ENCODE data around the gene SMIM9.

GRCh38 chrX:154776753-154777152 lies 57.7 kb downstream of the SMIM9 start:
- no peak for TF ChIP-seq EP300 (IDR thresholded peaks at IDR 0.05)
- TF ChIP-seq CTCF (IDR thresholded peaks at IDR 0.05) = no peak

Measured in sigmoid colon (tissue), 4 donors.